GM19467 (cell line): ENCODE results near the gene PON1.

Experiments
- ATAC-seq: cut with Tn5 transposase; IDR thresholded peaks from one replicate; pipeline ENCODE4 v1.9.1; 2021; ENCODE audit warnings: mild to moderate bottlenecking, moderate library complexity; ENCODE audit not compliant: unreplicated experiment

PON1 gene

GRCh38 chr7:95317966-95318365 is 6.4 kb downstream of the PON1 start:
- ATAC-seq, result no peak

GRCh38 chr7:95317546-95317945 is 6.8 kb downstream of the PON1 start:
- no peak for ATAC-seq

- peak; percentile 84 for ATAC-seq
Measured at GRCh38 chr7:95316588-95316987, 7.7 kb downstream of the PON1 start.

GRCh38 chr7:95312561-95312960 is 11.8 kb downstream of the PON1 start:
- ATAC-seq, result no peak

GRCh38 chr7:95311389-95311788 is 12.9 kb downstream of the PON1 start:
- no peak for ATAC-seq

- ATAC-seq, result no peak
Measured at GRCh38 chr7:95309951-95310350, 14.4 kb downstream of the PON1 start.

- no peak for ATAC-seq
Measured at GRCh38 chr7:95304990-95305389, 19.3 kb downstream of the PON1 start.

- no peak for ATAC-seq
Measured at GRCh38 chr7:95303013-95303905, 21.1 kb downstream of the PON1 start.

GRCh38 chr7:95298091-95298490 is 26.2 kb downstream of the PON1 start:
- no peak for ATAC-seq

GRCh38 chr7:95297041-95297440 is 27.3 kb downstream of the PON1 start:
- no peak for ATAC-seq

GRCh38 chr7:95296456-95296855 is 27.9 kb downstream of the PON1 start:
- ATAC-seq, result no peak

GRCh38 chr7:95295397-95295796 is 28.9 kb downstream of the PON1 start:
- ATAC-seq, result no peak

GRCh38 chr7:95290166-95290830 is 34.0 kb downstream of the PON1 start:
- ATAC-seq, result no peak

- no peak for ATAC-seq
Measured at GRCh38 chr7:95286096-95286495, 38.2 kb downstream of the PON1 start.

- ATAC-seq, result no peak
Measured at GRCh38 chr7:95279417-95279816, 44.9 kb downstream of the PON1 start.

GRCh38 chr7:95276114-95276513 is 48.2 kb downstream of the PON1 start:
- no peak for ATAC-seq

- ATAC-seq, result no peak
Measured at GRCh38 chr7:95269640-95270039, 54.7 kb downstream of the PON1 start.

- no peak for ATAC-seq
Measured at GRCh38 chr7:95267754-95268153, 56.6 kb downstream of the PON1 start.

GRCh38 chr7:95265634-95266033 is 58.7 kb downstream of the PON1 start:
- no peak for ATAC-seq

- ATAC-seq, result no peak
Measured at GRCh38 chr7:95264363-95264891, 59.9 kb downstream of the PON1 start.

GRCh38 chr7:95263785-95264362 is 60.5 kb downstream of the PON1 start:
- ATAC-seq, result no peak

- ATAC-seq, result no peak
Measured at GRCh38 chr7:95262875-95263274, 61.5 kb downstream of the PON1 start.
